Activated CD8-positive, alpha-beta memory T cell treated with anti-CD3 and anti-CD28 coated beads, Interleukin-2, amount 50 U/mL, for 48 hours (primary cell): ENCODE results near the gene MGAT1.
"Not testable (repeated sequence)": the region's sequence is repeated elsewhere in the genome, so short reads cannot be mapped to it uniquely, and the experiment has no call there.

ENCODE experiments used
- DNase-seq: peaks from one replicate; pipeline ENCODE4 v3.0.0-alpha.2; 2020

Gene MGAT1

GRCh38 chr5:180784497-180785097 lies 18.0 kb downstream of the MGAT1 start:
- peak; percentile 64 for DNase-seq

- DNase-seq, result no peak
Observed at GRCh38 chr5:180783340-180784052, 19.1 kb downstream of the MGAT1 start.

- no peak for DNase-seq
Observed at GRCh38 chr5:180782748-180783147, 19.9 kb downstream of the MGAT1 start.

- DNase-seq, result not testable (repeated sequence)
Observed at GRCh38 chr5:180781900-180782326, 20.7 kb downstream of the MGAT1 start.

- no peak for DNase-seq
Observed at GRCh38 chr5:180779985-180780610, 22.5 kb downstream of the MGAT1 start.

GRCh38 chr5:180777475-180777874 lies 25.1 kb downstream of the MGAT1 start:
- no peak for DNase-seq

- no peak for DNase-seq
Observed at GRCh38 chr5:180776376-180776775, 26.2 kb downstream of the MGAT1 start.

GRCh38 chr5:180775624-180776023 lies 27.0 kb downstream of the MGAT1 start:
- DNase-seq, result no peak

- DNase-seq, result no peak
Observed at GRCh38 chr5:180771839-180772238, 30.8 kb downstream of the MGAT1 start.

GRCh38 chr5:180769821-180770220 lies 32.8 kb downstream of the MGAT1 start:
- no peak for DNase-seq

- DNase-seq, result no peak
Observed at GRCh38 chr5:180755601-180756000, 47.0 kb downstream of the MGAT1 start.

GRCh38 chr5:180744253-180744652 lies 58.4 kb downstream of the MGAT1 start:
- DNase-seq, result no peak

GRCh38 chr5:180742727-180743126 lies 59.9 kb downstream of the MGAT1 start:
- DNase-seq, result no peak

GRCh38 chr5:180740953-180741352 lies 61.7 kb downstream of the MGAT1 start:
- DNase-seq, result not testable (repeated sequence)

- DNase-seq, result no peak
Observed at GRCh38 chr5:180739958-180740357, 62.6 kb downstream of the MGAT1 start, which contains the start of gene OR2Y1. TSS of gene OR2Y1 (minus strand) at chr5:180740058. CDS start at chr5:180740058, 0 bp downstream.

- DNase-seq, result no peak
Observed at GRCh38 chr5:180739271-180739670, 63.3 kb downstream of the MGAT1 start.

GRCh38 chr5:180736536-180736935 lies 66.1 kb downstream of the MGAT1 start:
- DNase-seq, result no peak
